ENCODE measurements around the gene FAHD2B. TPM values are rescaled to one million over a fixed set of nuclear protein-coding genes. Genes with fewer than 3 reads are reported as not detected.
"Not testable (repeated sequence)": the region's sequence is repeated elsewhere in the genome, so short reads cannot be mapped to it uniquely, and the experiment has no call there.

Gene FAHD2B
- total RNA-seq, 1 experiment from 2014 or later, result 34.5 TPM

DNA sequence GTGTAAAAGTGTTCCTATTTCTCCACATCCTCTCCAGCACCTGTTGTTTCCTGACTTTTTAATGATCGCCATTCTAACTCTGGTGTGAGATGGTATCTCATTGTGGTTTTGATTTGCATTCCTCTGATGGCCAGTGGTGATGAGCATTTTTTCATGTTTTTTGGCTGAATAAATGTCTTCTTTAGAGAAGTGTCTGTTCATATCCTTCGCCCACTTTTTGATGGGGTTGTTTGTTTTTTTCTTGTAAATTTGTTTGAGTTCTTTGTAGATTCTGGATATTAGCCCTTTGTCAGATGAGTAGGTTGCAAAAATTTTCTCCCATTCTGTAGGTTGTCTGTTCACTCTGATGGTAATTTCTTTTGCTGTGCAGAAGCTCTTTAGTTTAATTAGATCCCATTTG is 34.4 kb upstream of the FAHD2B start:
- not testable (repeated sequence) for H3K27ac Mint-ChIP-seq; H3K9me3 Mint-ChIP-seq; H2BK20ac ChIP-seq (ENCODE audit: low read depth, low read length, poor library complexity, severe bottlenecking); H4K5ac ChIP-seq (ENCODE audit: insufficient read length, low read depth, low read length); H3K9ac ChIP-seq (ENCODE audit: extremely low read depth, insufficient read length, low read length); H3K18ac ChIP-seq (ENCODE audit: insufficient read length, low read depth, low read length); H2AFZ ChIP-seq (ENCODE audit: low read length); H3K23me2 ChIP-seq (ENCODE audit: insufficient read length, low read depth, low read length, poor library complexity, severe bottlenecking); H3K27me3 ChIP-seq (ENCODE audit: insufficient read depth, low read length); H4K8ac ChIP-seq (replicated peaks; ENCODE audit: insufficient read length, low read depth, low read length); H3K4ac ChIP-seq (ENCODE audit: low read depth, low read length); H4K91ac ChIP-seq (ENCODE audit: insufficient read length, low read depth, low read length); H3K23ac ChIP-seq (ENCODE audit: insufficient read length, low read depth, low read length); H3K4me3 Mint-ChIP-seq; H3K27me3 Mint-ChIP-seq (ENCODE audit: low read depth); H3T11ph ChIP-seq (ENCODE audit: low read length); H3K79me2 ChIP-seq (ENCODE audit: insufficient read depth, low read length); H4K20me1 ChIP-seq (ENCODE audit: control insufficient read depth, insufficient read depth, insufficient read length); H2AK5ac ChIP-seq (ENCODE audit: insufficient read length, low read length); H2BK15ac ChIP-seq (ENCODE audit: low read depth, low read length); H3K56ac ChIP-seq (ENCODE audit: insufficient read length, low read depth, low read length); H2BK5ac ChIP-seq (ENCODE audit: insufficient read length, low read length); H2BK12ac ChIP-seq (ENCODE audit: insufficient read length, low read depth, low read length); H3K79me1 ChIP-seq (ENCODE audit: insufficient read depth, low read depth, low read length, poor library complexity, severe bottlenecking); H3K4me1 ChIP-seq (ENCODE audit: insufficient read depth, low read length); H3K27ac ChIP-seq (ENCODE audit: insufficient read length, low read depth, low read length); H3K4me1 Mint-ChIP-seq; H3K4me2 ChIP-seq (ENCODE audit: insufficient read depth, insufficient read length, low read length); H3K14ac ChIP-seq (ENCODE audit: insufficient read depth, low read length); H3K9me3 ChIP-seq (ENCODE audit: control insufficient read depth, low read depth, low read length); DNase-seq; H2BK120ac ChIP-seq (ENCODE audit: low read depth, low read length, poor library complexity, severe bottlenecking)
- peaks cover 14 to 15% (median 15%) of the 10 kb centered on the region in 3 experiments for H3K36me3 Mint-ChIP-seq (ENCODE audit: insufficient read depth in 1 of 3, low read depth in 3 of 3)
- WGBS (ENCODE audit: extremely low coverage, insufficient read length, low lambda C conversion rate), result no CpG with 5 or more reads among the region's 2 CpGs

DNA sequence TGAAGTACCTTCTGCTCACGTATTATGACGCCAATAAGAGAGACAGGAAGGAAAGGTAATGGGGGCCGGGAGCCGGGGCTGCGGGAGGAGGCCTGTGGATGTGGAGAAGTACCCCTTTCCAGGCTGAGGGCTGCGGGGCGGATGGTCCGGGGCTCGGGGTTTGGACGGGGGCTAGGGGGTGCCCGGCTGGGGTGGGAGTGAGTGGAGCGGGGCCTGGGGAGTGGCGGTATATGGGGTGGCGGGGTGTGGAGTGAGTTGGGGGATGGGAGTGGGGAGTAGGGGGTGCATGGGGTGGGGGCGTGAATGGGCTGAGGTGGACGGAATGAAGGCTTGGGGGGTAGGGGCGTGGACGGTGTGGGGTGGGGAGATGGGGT is 19.2 kb upstream of the FAHD2B start:
- H4K5ac ChIP-seq (ENCODE audit: insufficient read length, low read depth, low read length); H3K18ac ChIP-seq (ENCODE audit: insufficient read length, low read depth, low read length); H3K23me2 ChIP-seq (ENCODE audit: insufficient read length, low read depth, low read length, poor library complexity, severe bottlenecking); H3K9me3 Mint-ChIP-seq; H3T11ph ChIP-seq (ENCODE audit: low read length); H2BK120ac ChIP-seq (ENCODE audit: low read depth, low read length, poor library complexity, severe bottlenecking); H4K20me1 ChIP-seq (ENCODE audit: control insufficient read depth, insufficient read depth, insufficient read length); H3K56ac ChIP-seq (ENCODE audit: insufficient read length, low read depth, low read length); H2AK5ac ChIP-seq (ENCODE audit: insufficient read length, low read length); H3K4me1 ChIP-seq (ENCODE audit: insufficient read depth, low read length); H2BK20ac ChIP-seq (ENCODE audit: low read depth, low read length, poor library complexity, severe bottlenecking); H3K23ac ChIP-seq (ENCODE audit: insufficient read length, low read depth, low read length); H3K79me2 ChIP-seq (ENCODE audit: insufficient read depth, low read length); H3K27me3 ChIP-seq (ENCODE audit: insufficient read depth, low read length); H2BK12ac ChIP-seq (ENCODE audit: insufficient read length, low read depth, low read length); H2AFZ ChIP-seq (ENCODE audit: low read length); H2BK5ac ChIP-seq (ENCODE audit: insufficient read length, low read length); H3K4me1 Mint-ChIP-seq; H3K27ac ChIP-seq (ENCODE audit: insufficient read length, low read depth, low read length); H3K14ac ChIP-seq (ENCODE audit: insufficient read depth, low read length); H3K27me3 Mint-ChIP-seq (ENCODE audit: low read depth); DNase-seq; H3K79me1 ChIP-seq (ENCODE audit: insufficient read depth, low read depth, low read length, poor library complexity, severe bottlenecking); H2BK15ac ChIP-seq (ENCODE audit: low read depth, low read length); H3K36me3 Mint-ChIP-seq (ENCODE audit: insufficient read depth in 1 of 3, low read depth in 3 of 3); H3K9me3 ChIP-seq (ENCODE audit: control insufficient read depth, low read depth, low read length); H4K91ac ChIP-seq (ENCODE audit: insufficient read length, low read depth, low read length); H3K4ac ChIP-seq (ENCODE audit: low read depth, low read length); H4K8ac ChIP-seq (replicated peaks; ENCODE audit: insufficient read length, low read depth, low read length): not testable (repeated sequence)
- peak overlapping the region in 2 of 3 experiments; percentile 6 to 95; a peak in 2 of 7 replicates for H3K27ac Mint-ChIP-seq
- Histone ChIP-seq H3K9ac (ENCODE audit: extremely low read depth, insufficient read length, low read length) (peak overlapping the region; percentile 50), H3K4me2 (ENCODE audit: insufficient read depth, insufficient read length, low read length) (peak overlapping the region; percentile 51)
- H3K4me3 Mint-ChIP-seq, result peak overlapping the region; percentile 94 to 98
- WGBS (ENCODE audit: extremely low coverage, insufficient read length, low lambda C conversion rate), result no CpG with 5 or more reads among the region's 18 CpGs
